ENCODE measurements around the gene ARSI. TPM values are rescaled to one million over a fixed set of nuclear protein-coding genes. Genes with fewer than 3 reads are reported as not detected.

Gene ARSI
- total RNA-seq, 2 donors from 2014 or later: 1.3 to 1.9 TPM

- no peak for DNase-seq (ENCODE audit: low spot score)
- intact Hi-C loops (cut with DNase I): loop anchor here in 1 of 2 donors (5.0 kb wide), 1 partner anchor 679 kb away; no protein-coding TSS in a partner anchor
Measured at GRCh38 chr5:150311015-150311692, 8.4 kb upstream of the ARSI start.

GRCh38 chr5:150310246-150310645, 7.5 kb upstream of the ARSI start:
- intact Hi-C loops (cut with DNase I): loop anchor here in 1 of 2 donors (5.0 kb wide), 1 partner anchor 678 kb away; no protein-coding TSS in a partner anchor

DNA sequence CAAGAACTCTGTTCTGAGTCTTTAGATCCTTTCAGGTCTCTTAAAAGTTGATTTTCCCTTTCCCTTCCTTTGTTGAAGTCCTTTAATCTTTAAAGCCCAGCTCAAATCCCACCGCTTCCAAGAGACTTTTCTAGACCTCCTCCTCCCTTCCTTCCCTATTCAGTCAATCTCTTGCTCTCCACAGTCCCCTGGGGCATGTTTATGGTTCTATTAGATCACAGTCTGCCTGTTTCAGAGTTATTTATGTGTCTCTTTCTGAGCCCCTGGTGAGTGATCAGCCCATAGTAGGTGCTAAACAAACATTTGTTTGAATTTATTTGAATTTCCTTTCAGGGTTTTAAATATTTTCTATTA, 7.2 kb upstream of the ARSI start:
- DNase-seq (ENCODE audit: low spot score): no peak
- intact Hi-C loops (cut with DNase I): loop anchor here in 1 of 2 donors (5.0 kb wide), 1 partner anchor 678 kb away; no protein-coding TSS in a partner anchor

More at GRCh38 chr5:150310246-150310645, 7.5 kb upstream of the ARSI start:
- no peak for DNase-seq (ENCODE audit: low spot score)

GRCh38 chr5:150309101-150309885, 6.6 kb upstream of the ARSI start:
- DNase-seq (ENCODE audit: low spot score): no peak

DNA sequence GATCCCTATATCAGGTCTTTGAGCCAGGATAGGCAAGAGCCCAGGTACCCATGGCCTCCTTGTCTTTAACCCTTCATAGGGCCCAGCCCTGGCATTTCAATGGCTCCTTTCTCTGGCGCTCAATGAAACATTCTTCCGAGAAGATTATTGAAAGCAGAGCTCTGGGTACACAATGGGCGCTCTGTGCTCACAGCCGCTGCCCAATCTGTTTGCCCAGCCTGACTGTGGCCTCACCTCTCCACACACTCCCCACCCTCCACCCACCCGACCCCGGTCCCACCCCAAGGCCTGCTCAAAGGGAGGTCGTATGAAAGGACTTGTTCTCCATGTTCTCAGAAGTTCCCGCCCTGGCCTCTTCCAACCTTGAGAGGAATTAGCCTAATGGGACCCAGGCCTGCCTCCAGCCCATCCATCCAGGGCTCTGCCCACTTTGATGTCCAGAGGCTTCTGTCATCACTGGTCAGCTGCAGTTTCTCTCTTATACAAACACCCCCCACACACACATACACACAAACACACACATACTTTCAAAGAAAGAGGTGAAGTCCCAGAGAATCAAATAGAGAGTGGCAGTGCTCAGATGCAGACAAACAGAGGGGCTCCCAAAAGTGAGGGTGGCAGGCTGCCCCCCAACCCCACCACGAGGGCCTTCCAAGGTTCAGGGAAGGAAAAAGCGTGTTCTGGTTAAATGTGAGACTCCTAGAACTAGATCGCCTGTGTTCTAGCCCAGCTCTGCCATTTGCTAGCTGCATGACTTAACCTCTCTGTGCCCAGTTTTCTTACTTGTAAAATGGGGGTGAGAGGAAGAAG, 5.1 kb upstream of the ARSI start:
- DNase-seq (ENCODE audit: low spot score): no peak
- intact Hi-C loops (cut with DNase I): no loop called here

More at GRCh38 chr5:150309101-150309885, 6.6 kb upstream of the ARSI start:
- intact Hi-C loops (cut with DNase I): no loop called here

DNA sequence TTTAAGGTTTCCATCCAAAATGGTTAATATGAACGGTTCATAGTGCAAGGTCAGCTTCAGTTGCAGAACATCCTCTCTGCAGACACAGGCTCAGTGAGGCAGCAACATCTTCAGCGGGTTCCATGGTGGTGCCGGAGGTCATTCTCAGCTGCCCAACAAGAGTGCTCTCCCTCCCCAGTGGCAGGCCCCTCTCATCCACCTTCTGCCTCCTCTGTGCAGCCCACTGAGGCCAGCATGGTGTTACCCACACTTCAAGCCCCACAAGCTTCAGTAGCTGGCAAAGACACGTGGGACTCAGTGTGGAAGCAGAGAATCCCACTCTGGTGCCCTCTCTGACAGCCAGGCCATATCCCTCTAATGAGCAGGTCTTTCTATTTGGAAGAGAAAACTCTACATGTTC, 4.1 kb upstream of the ARSI start:
- no peak for DNase-seq (ENCODE audit: low spot score)
- intact Hi-C loops (cut with DNase I): no loop called here

- intact Hi-C loops (cut with DNase I): no loop called here
- DNase-seq (ENCODE audit: low spot score): no peak
Measured at GRCh38 chr5:150305557-150305956, 2.9 kb upstream of the ARSI start.

GRCh38 chr5:150305095-150305494, 2.4 kb upstream of the ARSI start:
- intact Hi-C loops (cut with DNase I): no loop called here

GRCh38 chr5:150304481-150305081, 1.9 kb upstream of the ARSI start:
- intact Hi-C loops (cut with DNase I): no loop called here
- DNase-seq (ENCODE audit: low spot score): no peak

More at GRCh38 chr5:150305095-150305494, 2.4 kb upstream of the ARSI start:
- DNase-seq (ENCODE audit: low spot score): no peak

GRCh38 chr5:150303660-150304386, 1.1 kb upstream of the ARSI start:
- DNase-seq (ENCODE audit: low spot score): no peak
- intact Hi-C loops (cut with DNase I): no loop called here

DNA sequence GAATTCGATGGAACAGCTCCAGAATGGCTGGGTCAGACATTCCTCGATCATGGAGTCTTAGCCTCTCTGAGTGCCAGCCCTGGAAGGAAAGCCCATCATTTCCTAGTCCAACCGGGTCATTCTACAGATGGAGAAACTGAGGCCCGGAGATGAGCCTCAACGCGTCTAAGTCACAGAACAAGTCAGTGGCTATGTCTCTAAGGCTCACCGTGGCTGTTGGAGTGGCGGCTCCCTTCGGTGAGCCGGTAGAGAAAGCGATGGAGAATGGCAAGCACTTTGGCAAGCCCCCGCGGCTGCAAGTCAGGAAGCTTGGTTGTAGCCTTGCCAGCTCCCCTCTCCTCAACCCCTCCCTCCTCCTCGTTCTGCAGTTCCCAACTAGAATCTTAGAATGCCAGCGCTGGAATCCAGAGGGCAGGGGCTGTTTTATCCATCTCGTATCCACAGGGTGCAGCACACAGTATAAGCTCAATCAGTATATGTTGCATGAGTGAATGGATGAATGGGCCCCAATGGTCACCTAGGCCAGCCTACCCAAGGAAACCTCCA, 438 bp upstream of the ARSI start:
- intact Hi-C loops (cut with DNase I): no loop called here
- DNase-seq (ENCODE audit: low spot score): no peak

GRCh38 chr5:150301901-150302300, 804 bp downstream of the ARSI start:
- intact Hi-C loops (cut with DNase I): no loop called here
- no peak for DNase-seq (ENCODE audit: low spot score)

DNA sequence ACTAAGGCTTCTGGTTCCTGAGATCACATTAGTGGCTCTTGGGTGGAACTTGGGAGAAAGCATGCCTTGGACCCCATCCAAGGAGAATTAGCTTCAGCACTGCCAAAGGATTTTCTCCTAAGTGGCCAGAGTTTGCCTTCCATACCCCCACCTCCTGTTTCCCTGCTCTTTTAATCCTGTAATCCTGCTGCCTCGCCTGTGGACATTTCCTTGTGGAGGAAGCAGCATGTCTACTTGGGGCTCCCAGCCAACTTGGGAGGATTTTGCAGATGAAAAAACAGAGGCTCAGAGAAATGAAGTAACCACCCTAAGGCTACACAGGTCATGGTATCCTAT, 1.6 kb downstream of the ARSI start:
- DNase-seq (ENCODE audit: low spot score): no peak
- intact Hi-C loops (cut with DNase I): no loop called here

- peak; percentile 68 for DNase-seq (ENCODE audit: low spot score)
- intact Hi-C loops (cut with DNase I): no loop called here
Measured at GRCh38 chr5:150300496-150301169, 2.1 kb downstream of the ARSI start.

DNA sequence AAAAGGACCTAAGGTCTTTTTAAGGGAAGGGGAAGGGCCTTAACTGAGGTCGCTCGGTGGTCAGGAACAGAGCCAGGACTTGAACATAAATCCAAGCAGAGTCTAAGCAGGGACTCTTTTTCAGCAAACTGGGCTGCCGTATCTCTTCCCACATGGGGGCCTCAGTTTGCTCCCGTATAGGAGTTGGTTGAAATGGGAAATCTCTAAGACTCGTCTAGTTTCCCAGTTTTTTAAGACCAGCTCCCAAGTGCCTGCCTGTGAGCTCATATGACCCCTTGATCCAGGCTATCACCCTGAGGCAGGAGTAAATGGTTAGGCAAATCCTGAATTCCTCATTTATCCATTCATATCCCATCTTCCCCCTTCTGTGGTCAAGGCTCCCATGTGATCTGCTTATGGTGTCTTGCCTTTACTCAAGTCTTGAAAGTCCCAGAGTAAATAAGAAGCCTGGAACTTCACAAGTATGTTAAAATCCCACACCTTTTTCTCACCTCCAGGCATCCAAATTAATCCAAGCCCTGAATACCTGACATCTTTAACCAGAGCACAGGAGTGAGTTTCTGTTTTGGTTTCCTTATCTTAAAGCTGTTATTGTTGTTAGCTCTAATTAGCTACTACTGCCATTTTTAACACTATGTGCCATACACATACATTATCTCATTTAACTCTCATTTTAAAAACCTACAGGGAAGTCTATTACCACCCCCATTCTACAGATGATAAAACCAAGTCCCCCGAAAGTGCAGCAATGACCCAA, 3.0 kb downstream of the ARSI start:
- peak; percentile 76 for DNase-seq (ENCODE audit: low spot score)
- intact Hi-C loops (cut with DNase I): no loop called here

DNA sequence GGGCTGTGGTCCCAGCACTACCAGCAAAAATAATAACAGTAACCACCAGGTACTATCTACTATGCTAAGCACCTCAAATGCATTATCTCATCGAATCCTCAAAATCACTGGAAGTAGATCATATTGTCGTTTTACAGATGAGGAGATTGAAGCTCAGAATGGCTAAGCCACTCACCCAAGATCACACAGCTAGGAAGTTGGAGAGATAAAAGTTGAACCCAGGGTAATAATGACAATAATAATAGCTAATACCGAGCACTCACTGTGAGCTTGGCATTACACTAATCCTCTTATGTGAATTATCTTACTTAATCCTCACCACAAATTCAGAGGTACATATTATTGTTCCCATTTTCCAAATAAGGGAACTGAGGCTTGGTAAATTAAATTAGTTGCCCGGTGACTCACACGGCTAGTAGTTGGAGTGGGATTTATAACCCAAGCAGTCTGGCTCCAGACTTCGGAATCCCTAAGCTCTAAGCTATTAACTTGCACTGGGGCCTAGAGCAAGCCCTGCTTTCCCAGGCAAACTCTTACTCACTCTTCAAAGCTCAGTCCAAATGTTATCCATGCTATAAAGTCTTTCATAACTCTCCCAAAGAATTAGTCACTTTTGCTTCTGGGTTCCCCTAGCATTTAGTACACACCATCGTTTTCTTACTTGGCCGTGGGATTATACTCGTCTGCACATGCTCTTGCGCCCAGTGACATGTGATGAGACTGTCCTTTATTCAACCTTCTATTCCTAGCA, 3.8 kb downstream of the ARSI start:
- DNase-seq (ENCODE audit: low spot score): peak; percentile 84
- intact Hi-C loops (cut with DNase I): no loop called here

Measured in posterior vena cava (tissue), 2 donors.